Ovary (tissue), 3 donors: ENCODE measurements around the gene SMIM14.

Experiments
- CTCF ChIP-seq, 3 donors: fragments of 450-650 bp in 2 of 3; fragments of 200-600 bp in 1 of 3; IDR thresholded peaks; one replicate each; pipeline versions ENCODE4 v1.5.1 to v1.8.0; 2016 to 2022; ENCODE audit warnings: antibody characterized with exemption in 3 of 3, mild to moderate bottlenecking in 1 of 3
- POLR2A ChIP-seq: fragments of 450-650 bp; IDR thresholded peaks from one replicate; pipeline ENCODE4 v1.6.1; 2017; ENCODE audit warnings: antibody characterized with exemption, mild to moderate bottlenecking, moderate library complexity
- donor health status: DM: no; HTN: no; CAD: no.

DNA sequence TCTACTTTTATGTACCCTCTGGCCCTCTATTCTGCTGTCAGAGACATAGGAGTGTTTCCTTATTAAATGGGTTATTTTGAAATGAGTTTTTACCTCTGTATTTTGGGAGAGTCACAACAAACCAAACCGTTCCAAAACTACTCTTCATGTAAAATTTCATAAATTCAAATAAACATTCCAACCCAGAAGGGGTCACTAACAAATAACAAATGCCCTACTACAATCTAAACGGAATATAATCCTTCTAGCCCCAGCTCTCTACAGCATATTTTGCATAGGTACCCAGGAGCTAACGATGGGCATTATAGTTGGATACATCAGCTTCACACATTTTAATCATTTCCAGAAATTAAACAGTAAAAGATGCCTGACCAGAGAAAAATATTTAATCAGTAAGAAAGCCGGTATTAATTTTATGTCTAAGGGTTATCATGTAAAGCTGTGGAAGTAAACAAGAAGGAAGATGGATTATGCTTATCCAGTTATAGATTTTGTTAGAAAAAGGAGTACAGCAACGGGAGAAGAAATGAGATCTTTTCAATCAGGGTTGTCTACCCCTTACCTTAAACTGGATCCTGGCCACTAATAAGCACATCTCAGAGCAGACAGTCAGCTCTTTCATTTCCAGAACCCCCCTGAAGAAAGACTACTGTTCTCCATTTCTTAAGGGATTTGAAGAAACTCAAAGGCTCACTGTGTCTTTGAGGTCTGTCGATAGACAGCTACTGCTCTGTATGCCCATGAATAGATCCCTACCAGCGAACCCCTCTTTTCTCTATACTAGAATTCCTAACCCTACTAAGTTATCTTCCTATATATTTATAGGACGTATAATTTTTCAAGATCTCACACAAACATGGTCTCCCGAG is 112.6 kb downstream of the SMIM14 start:
- no peak for TF ChIP-seq POLR2A
- no peak for TF ChIP-seq CTCF (IDR thresholded peaks at IDR 0.05)
